Stomach (tissue), 4 donors: ENCODE measurements around the gene SMAD7.

Experiments
- CTCF ChIP-seq, 7 experiments: fragments of 450-650 bp in 4 of 7; fragments of 200-600 bp in 3 of 7; sonication (generic) in 3 of 7; IDR thresholded peaks; one replicate each; pipeline ENCODE4 v1.5.1; 2016 to 2019; ENCODE audit warnings: antibody characterized with exemption in 7 of 7, control low read depth in 2 of 7, mild to moderate bottlenecking in 1 of 7
- EP300 ChIP-seq: sonication (generic); formaldehyde crosslinking; IDR thresholded peaks from one replicate; pipeline ENCODE4 v1.6.1; 2017; ENCODE audit warnings: antibody characterized with exemption

GRCh38 chr18:48947092-48947491, 3.7 kb downstream of the SMAD7 start:
- TF ChIP-seq EP300 = no peak
- no peak for TF ChIP-seq CTCF (IDR thresholded peaks at IDR 0.05)
